Muscle of arm (tissue), 12 donors: Measurements from ENCODE around the gene ADAMTS6. TPM values are rescaled to one million over a fixed set of nuclear protein-coding genes. Genes with fewer than 3 reads are reported as not detected.
A peak's percentile ranks its signal among the peaks of the same experiment; 100 is the strongest.

Source experiments
- DNase-seq: peaks from one replicate; pipeline ENCODE4 v3.0.0-alpha.2; 2013
- polyA plus RNA-seq, 12 donors: library from polyadenylated mRNA; unstranded; fragments of 120-200 nt; gene quantifications; one replicate each; pipeline ENCODE4 v1.2.1, GENCODE V29; 2013; ENCODE audit not compliant: insufficient read length in 12 of 12

ADAMTS6 gene
- polyA plus RNA-seq, 12 donors: 0.93 to 2.6 (median 1.6) TPM; not detected in 1

- DNase-seq: no peak
Observed at GRCh38 chr5:65288657-65289056, 193.1 kb downstream of the ADAMTS6 start.

GRCh38 chr5:65279603-65280002 lies 202.1 kb downstream of the ADAMTS6 start:
- no peak for DNase-seq

GRCh38 chr5:65276178-65276890 lies 205.4 kb downstream of the ADAMTS6 start:
- no peak for DNase-seq

GRCh38 chr5:65271906-65272305 lies 209.8 kb downstream of the ADAMTS6 start:
- DNase-seq: no peak

- DNase-seq: peak; percentile 90
Observed at GRCh38 chr5:65268525-65268924, 213.2 kb downstream of the ADAMTS6 start.

- DNase-seq: no peak
Observed at GRCh38 chr5:65264420-65264819, 217.3 kb downstream of the ADAMTS6 start.

- no peak for DNase-seq
Observed at GRCh38 chr5:65263321-65263720, 218.4 kb downstream of the ADAMTS6 start.

GRCh38 chr5:65262649-65263059 lies 219.1 kb downstream of the ADAMTS6 start:
- peak; percentile 31 for DNase-seq

- no peak for DNase-seq
Observed at GRCh38 chr5:65262096-65262495, 219.6 kb downstream of the ADAMTS6 start.

GRCh38 chr5:65261499-65261898 lies 220.2 kb downstream of the ADAMTS6 start:
- no peak for DNase-seq

- DNase-seq: no peak
Observed at GRCh38 chr5:65255294-65255693, 226.4 kb downstream of the ADAMTS6 start.

- DNase-seq: no peak
Observed at GRCh38 chr5:65252977-65253376, 228.7 kb downstream of the ADAMTS6 start.

- DNase-seq: no peak
Observed at GRCh38 chr5:65248896-65249295, 232.8 kb downstream of the ADAMTS6 start.

GRCh38 chr5:65247594-65247993 lies 234.1 kb downstream of the ADAMTS6 start:
- no peak for DNase-seq

- DNase-seq: no peak
Observed at GRCh38 chr5:65246741-65247140, 235.0 kb downstream of the ADAMTS6 start.

- DNase-seq: no peak
Observed at GRCh38 chr5:65244031-65244430, 237.7 kb downstream of the ADAMTS6 start.

- no peak for DNase-seq
Observed at GRCh38 chr5:65243161-65243560, 238.6 kb downstream of the ADAMTS6 start.

- no peak for DNase-seq
Observed at GRCh38 chr5:65229841-65230240, 251.9 kb downstream of the ADAMTS6 start.

GRCh38 chr5:65213921-65214525 lies 267.7 kb downstream of the ADAMTS6 start:
- DNase-seq: peak; percentile 4

GRCh38 chr5:65209341-65209740 lies 272.4 kb downstream of the ADAMTS6 start:
- DNase-seq: no peak

GRCh38 chr5:65204966-65205365 lies 276.8 kb downstream of the ADAMTS6 start:
- DNase-seq: no peak

GRCh38 chr5:65203746-65204145 lies 278.0 kb downstream of the ADAMTS6 start:
- no peak for DNase-seq

GRCh38 chr5:65199993-65200675 lies 281.6 kb downstream of the ADAMTS6 start:
- peak; percentile 39 for DNase-seq
